NAMALWA (cell line): Measurements from ENCODE around the gene MINDY4.

Experiments used
- DNase-seq: peaks from one replicate; pipeline ENCODE4 v3.0.0-alpha.2; 2015; ENCODE audit warnings: low spot score

The MINDY4 gene

DNA sequence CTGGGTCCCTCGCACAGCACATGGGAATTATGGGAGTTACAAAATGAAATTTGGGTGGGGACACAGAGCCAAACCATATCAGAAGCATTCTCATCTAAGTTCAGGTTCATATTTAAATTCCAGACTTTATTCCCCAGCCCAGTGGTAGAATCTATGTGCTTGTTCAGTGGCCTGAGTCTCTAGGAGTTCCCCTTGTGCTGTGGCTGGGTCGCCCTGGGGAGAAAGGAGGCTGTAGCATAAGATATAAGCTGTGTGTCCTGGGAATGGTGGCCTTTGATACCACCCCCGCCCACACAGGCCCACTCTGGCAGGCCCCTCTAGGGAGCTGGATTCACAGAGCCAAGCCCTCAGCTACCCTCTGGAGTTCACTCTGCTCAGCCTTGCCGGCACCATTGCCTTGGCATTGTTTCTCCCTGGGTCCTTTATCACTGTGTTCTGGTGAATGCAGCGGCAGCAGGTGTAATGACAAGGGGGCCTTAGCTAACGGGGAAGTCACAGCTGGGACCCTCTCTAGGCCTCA, 64.2 kb downstream of the MINDY4 start:
- DNase-seq: no peak

DNA sequence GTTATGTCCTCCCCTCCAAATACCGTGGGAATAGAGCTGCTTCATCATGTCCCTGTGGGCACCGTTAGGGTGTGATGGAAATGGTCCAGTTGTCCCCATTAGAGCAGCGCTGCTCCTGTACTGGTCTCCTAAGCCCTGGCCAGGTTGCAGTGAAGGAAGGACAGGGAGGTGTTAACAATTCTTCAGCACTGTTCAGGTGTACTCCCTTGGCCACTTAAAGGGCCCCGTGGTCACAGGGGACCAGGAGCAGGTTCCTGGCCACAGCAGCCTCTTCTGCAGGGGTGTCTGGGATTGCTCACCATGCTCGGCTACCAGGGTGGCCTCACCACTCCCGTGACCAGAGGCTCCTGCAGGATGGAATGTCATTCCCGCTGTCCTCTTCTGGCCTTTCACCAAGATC, 65.8 kb downstream of the MINDY4 start:
- no peak for DNase-seq

DNA sequence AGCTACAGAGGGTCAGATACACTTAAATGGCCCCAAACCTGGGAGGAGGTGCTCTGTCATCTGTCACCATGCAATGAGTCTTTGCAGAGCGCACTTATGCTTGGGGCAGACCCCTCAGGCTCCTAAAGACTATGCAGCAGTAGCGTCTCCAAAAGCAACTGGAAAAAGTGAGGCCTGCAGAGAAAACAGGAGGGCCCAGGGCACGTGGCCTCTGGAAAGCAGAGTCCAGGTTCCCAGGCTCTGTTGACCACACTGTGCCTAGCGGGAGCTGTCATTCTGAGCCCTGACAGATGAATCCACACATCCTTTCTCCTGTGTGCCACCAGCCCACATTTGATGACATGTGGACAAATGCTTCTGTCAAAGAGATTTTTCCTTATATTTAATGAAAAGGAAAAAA, 66.4 kb downstream of the MINDY4 start:
- no peak for DNase-seq

DNA sequence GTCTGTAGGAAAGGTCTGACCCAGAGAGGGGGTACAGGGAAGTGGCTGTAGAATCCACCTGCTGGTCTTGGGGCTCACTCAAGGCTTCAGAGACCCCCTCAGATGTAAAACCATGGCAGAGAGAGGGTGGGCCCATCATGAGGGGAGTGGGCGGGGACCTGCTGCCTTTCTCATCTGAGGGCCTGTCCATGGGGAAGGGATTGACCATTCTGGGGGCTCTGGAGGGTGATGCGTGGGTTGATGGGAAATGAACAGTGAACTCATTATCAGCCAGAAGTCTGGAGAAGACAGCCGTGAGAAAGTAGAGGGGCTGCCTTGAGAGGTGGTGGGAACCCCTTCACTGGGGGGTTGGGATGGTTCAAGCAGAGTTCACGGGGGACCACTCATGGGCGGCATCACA, 66.8 kb downstream of the MINDY4 start:
- no peak for DNase-seq

DNA sequence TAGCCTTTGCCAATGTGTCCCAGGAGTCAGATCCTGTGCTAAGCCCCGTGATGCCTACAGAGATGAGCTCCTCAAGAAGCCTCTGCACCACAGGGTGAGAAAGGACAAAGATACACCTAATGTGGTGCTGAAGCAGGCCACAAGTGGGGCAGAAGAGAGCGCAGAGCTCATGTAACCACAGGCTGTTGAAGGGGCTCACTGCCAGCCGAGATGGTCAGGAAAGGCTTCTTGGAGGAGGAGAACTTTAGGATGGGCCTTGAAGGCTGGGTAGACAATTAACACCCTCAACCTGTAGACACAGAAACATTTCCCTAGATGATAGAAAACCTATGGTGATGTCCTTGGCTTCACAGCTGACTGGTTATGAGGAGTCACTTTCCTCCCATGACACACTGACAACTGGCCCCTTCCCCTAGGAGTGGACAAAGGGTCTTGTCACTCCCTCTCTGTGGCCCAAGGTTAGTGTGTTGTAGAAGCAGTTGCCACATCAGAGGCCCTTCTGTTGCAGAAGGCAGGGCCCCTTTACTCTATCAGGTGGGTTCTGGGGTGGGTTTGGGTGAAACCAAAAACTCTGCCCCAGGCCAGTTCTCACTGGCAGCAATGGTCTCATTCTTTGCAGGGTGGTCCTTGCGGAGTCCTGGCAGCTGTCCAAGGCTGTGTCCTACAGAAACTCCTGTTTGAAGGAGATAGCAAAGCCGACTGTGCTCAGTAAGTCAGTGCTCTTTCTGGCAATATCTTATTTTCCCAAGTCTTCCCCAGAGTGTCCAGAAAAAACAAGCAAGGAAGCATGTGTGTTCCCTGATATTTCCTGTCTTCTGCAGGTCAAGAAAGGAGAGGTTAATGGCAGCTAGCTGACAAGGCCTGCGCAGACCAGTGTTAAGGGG, 69.2 kb downstream of the MINDY4 start:
- no peak for DNase-seq

DNA sequence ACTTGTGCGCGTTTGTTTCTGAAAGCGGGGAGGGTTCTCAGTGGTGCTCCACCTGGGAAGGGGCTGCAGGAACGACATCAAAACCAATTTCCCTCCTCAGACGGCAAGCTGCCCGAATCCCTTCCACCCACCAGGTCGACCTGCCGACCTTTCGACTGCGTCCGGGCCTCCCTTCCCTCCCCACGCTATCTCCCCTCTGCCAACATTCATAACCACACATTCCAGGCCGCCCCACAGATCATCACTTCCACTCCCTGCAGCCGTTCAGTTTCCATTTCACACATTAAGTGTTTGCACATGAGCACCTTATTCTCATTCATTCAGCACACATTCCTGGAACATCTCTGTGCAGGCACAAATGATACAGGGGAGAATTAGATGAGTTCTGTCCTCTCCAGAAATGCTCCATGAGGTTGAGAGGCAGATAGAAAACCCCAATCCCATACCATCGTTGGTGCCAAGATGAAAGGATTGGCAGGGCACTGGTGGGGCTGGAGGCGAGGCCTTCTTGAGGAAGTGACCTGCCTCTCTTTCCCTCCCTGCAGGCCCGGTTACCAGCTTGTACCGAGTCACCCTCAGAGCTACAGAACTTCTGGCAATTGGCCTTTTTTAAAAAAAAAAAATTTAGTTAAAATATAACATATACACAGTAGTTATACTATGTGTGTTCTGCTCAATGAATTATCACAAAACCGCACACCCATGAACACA, 70.0 kb downstream of the MINDY4 start:
- no peak for DNase-seq

DNA sequence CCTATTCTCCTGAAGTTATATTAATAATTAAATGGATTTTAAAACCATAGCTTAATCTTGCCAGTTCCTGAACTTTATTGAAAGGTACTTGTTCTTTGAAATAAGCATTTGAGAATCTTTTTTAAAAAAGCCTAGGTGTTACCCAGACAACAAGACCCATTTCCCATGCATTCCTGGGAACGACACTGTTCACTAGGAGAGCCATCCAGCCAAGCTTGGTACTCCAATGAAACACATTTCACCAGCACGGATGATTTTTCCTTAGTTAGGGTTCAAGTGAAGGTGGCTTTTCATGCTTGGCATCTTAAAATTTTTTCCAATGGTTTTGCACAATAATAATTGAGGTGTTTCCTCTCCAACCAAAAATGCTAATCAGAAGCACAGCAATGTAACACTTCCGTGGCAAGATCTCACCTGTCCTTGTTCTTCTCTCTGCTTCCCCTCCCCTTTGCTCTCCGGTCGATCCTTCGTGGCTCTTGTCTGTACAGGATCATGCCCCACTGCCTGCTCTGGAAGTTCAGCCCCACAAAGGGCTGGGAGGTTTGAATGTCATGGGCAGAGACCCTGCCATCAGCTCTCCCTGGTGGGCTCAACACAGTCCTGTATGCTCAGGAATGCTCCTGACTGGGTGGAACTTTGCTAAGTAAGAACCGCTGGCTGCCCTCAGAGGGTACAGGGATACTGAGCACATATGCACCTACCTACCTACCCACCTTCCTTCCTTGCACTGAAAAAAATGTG, 70.8 kb downstream of the MINDY4 start:
- DNase-seq: no peak

DNA sequence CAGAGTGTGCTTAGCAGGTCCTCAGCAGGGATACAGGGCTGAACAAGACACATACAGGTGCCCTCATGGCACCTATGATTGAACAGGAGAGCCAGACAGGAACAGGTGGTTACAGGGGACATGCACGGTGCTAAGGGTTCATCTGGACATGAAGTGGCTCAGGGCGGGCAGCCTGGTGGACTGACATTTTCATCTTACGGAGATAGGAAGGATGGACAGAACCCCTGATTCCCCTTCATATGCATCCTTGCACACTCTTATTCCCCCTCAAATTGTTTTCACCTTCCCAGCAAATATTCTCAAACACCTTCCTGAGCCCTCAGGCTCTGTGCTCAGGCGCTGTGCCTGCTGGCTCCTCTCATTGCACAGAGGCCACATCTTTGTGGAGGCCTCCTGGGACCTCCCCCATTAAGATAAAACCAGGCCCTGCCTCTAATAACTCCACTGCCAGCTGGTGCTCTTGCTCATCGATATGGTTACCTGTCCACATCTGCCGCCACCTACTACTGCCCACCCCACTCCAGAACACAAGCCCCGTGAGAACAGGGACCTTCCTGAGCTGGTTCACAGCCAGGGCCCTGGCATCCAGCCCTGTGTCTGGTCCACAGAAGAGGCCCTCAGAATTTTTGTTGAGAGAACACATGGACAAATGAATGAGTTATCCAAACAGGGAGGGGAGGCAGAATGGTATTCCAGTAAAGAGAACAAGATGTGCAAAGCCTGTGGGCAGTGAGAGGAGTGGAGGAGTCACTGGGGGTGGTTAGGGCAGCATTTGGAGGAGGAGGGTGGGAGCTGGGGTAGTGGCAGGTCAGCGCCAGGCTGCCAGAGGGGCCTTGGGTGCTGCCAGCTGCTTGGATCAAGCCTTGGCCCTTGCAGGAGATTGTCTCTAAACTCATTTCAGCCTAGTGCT, 71.6 kb downstream of the MINDY4 start:
- no peak for DNase-seq

DNA sequence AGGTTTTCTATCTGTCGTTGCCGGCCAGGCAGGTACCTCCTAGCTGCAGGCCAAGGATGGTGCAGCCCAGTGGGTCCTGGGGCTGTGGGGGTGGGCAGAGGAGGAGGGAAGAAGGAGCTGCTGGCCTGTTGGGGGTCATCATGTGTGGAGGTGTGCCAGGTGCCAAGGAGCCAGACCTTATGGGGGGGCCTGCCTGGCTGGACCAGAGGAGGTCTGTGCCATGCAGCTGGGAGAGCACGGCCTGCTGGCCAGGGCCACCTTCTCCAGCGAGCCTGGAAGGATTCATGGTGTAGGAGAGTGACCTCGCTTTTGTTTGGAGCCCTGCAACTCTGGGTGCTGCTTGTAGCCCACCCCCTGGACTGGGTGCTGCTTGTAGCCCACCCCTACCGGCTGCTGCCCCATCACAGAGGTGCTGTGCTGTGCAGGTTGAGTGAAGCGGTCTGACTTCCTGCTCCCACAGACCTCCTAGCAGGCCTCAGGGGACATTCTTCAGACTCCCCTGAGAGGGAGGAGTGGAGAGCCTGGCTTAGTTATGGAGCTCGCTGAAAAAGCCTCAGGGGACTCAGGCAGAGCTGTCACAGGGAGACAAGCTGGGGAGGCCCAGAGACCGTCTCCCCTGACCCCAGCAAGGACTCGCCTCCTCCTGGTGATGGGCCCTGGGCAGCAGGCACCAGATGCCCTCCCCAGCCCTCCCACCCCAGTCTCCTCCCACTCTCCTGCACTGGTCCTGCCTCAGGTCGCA, 72.7 kb downstream of the MINDY4 start:
- DNase-seq: no peak

DNA sequence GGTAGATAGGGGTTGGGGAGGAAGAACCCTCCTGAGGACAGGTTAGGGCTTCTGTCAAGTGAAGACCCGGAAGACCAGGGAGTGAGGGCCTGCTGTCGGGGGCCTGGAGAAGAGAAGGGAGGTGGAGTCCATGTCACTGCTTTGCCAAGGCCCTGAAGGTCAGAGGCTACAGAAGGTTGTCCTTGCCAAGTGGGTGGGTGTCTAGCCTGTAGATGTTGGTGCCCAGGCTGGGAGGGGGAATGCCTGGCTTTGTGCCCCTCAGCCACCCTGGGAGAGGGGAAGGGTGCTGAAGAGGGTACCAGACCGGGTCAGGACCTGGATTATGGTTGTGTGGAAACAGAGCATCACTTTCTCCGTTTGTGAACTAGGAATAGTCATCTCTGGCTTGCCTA, 73.3 kb downstream of the MINDY4 start:
- no peak for DNase-seq

DNA sequence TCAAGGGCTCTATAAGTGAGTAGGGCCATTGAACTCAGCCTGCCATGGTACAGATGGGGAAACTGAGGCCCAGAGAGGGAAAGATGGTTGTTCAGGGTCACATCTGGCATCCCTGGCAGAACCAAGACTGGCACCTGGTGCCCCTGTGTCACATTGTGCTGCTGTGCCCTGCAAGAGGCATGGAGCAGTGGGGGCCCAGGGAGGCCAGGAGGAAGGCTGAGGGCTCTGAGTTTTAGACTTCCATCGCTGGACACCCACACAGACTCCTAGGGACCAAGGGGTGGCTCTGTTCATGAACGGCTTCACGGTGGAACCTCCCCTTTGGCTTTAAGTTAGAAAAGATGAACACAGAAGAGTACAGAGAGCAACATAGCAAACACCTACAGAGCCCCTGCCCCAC, 73.7 kb downstream of the MINDY4 start:
- DNase-seq: no peak

DNA sequence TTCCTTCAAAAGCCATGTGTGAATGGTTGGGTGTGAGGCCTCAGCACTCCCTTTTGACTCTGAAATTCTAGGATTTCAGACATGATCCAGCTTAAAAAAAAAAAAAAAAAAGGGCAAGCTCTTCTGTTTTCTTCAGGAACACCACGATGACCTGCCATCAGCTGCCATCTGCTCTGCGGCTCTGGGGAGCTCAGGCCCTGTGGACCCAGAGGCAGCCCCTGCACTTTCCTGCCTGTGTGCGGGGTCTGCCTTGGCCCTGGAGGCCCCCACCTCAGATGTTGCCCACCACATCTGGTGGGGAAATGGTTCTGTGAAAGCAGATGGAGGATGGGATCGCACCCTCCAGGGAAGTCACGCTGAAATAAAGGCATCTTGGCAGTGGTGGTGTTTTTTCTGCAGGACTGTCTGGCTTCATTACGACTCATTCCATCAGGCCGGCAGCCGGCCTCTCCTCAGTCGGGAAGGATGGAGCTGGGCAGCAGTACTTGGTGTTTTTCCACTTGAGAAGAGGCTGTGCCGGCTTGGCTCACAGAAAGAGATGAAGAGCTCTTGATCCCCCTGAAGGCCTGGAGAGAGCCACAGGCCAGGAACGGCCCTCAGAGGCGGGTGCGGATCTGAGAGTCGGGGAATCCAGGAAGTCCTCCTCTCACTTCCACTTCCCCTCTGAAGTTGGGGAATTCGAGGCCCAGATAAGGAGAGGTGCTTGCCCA, 74.4 kb downstream of the MINDY4 start:
- DNase-seq: no peak

DNA sequence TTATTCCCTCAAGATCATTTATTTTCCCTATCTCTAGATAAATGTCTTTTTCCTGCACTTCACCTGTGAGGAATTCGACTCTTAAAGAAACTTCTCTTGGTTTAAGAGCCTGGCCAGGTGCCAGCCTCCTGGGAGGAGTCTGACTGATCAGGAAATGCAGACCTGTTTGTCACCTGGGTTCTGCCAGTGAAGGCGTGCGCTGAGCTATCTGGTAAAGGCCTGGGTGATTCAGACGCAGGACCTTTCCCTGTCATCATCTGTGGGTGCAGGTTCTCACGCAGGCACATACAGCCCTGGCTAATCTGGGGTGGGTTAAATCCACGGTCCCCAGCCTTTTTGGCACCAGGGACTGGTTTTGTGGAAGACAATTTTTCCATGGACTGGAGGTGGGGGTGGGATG, 75.2 kb downstream of the MINDY4 start:
- no peak for DNase-seq

DNA sequence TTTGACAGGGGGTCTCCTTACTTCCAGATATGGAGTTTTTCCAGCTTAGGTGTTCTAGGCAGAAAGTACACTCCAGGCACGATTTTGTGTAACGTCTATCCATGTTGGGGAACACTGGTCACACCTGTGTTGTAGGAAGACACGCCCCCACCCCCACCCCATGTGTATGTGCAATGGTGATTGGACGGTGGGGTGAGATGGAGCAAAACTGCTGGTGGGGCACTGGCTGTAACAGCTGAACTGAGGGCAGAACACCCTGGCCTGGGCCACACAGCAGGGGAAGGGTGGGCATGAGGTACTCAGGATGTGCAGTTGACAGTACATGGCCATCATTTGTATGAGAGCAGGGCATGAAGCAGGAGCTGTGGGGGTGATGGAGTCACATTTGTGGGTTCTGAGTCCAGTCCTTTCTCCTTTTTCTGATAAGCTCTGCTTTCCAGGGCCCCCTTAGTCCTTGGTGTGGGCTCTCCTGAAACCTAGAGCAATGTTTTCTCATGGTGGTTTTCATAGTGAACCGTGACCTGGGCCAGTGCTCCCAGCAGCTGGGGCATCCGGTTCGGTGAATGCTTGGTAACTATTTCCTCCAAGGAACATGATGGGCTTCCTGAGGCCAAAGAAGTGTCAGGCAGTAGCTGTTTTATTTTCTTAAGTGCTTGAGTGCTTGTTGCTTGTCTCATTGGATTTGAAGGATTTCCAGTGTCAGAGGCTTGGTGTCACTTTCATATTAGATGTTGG, 77.1 kb downstream of the MINDY4 start:
- DNase-seq: no peak

DNA sequence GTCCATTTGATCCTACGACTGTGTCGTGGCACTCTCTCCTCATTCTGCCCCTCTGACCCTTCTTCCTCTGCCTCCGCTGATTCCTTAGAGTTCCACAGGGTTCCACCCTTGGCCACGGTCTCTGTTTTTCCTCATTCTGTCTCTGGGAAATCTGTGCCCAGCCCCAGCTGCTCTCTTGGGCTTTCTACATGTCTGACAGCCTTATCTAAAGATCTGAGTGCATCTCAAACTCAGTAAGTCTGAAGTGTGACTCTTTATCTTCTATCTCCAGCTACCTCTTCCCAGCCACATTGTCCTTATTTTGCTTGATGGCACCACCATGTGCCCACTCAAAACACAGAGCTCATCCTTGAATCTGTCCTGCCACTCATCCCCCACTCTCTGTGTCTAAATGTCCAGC, 78.3 kb downstream of the MINDY4 start:
- DNase-seq: no peak

DNA sequence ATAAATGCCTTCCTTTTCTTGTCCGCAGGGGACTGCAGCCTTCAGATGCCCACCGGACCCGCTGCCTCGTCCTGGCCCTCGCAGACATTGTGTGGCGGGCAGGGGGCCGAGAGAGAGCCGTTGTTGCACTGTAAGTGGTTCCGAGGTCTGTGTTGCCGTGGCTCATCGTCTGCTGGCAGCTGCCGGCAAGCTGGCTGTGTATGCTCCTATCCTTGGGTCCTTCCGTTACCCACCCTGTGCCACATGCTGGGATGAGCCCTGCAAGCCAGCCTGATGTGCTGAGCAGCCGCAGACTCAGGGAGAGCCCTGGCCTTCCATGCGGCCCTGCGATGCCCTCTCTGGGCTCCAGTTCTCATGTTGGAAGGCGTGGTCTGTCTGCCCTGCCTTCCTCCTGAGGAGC, 79.2 kb downstream of the MINDY4 start:
- DNase-seq: no peak

DNA sequence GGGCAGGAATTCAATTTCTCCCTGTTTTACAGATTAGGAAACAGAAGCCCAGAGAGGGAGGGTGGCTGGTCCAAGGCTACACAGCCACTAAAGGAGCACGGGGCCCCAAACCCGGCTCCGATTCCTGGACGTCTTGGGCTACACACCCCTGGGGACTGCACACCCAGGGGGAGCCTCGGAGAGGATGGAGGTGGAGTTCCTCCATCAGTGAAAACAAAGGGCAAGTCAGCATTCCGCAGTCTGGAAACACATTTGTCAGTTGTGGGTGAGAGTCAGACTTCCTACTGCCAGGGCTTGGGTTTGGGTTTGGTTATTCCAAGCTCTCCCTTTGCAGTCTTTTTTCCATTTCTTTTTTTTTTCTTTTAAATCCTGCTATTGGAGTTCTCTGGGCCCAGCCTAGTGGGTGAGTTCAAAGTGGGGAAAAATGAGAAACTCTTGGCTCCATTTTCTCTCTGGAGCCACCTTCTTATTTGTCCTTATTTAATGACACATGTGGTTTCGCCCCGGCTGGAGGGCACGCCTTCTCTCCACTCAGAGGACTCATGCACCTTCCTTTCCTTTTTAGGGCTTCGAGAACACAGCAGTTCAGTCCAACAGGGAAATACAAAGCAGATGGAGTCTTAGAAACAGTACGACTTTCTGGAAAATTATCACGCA, 80.6 kb downstream of the MINDY4 start:
- no peak for DNase-seq

DNA sequence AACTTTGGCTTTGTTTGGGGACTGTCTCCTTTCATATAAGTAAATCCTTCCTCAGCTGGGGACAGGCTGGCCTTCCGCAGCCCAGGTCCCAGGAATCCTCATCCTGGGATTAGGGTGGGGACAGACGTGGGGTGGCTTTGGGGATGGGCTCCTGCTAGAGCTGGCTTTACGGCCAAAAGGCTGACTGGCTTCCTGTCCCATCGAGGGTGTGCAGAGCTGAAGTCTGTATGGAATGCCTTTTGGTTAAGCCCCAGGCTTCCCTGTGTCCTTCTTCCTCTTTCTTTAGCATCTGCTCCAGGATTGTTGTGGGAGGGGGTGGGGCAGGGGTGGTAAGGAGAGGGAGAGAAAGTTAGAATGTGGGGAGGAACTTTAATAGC, 81.1 kb downstream of the MINDY4 start:
- DNase-seq: no peak

DNA sequence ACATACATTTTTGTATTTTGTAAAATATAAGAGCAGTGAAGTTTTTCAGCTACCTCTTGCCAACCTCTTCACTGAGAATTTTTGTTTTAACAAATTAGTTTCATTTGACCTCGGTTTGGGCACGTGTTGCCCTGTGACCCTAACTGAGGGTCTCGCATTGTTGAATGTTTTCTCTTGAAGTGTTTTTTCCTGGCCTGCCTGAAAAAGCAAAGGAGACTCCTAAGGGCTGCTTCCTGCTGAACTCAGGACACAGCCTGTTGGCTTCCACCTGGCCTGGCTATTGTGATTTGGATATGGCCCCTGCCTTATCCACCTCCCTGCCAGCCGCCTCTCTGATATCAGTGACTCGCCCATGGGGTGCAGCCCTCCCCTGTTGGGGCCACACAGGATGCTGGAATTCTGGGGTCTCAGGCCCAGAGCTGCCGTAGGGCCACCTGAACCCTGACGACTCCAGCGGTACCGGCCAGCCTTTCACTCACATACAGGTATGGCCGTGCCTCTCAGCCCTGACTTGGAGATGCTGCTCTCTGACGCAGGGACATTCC, 81.6 kb downstream of the MINDY4 start:
- no peak for DNase-seq
